ENCODE data around the gene PRKAG1. TPM values are rescaled to one million over a fixed set of nuclear protein-coding genes. Genes with fewer than 3 reads are reported as not detected.
A peak's percentile ranks its signal among the peaks of the same experiment; 100 is the strongest.

PRKAG1 gene
- total and polyA plus RNA-seq, 8 donors: 48.4 to 81.8 (median 78.3) TPM

DNA sequence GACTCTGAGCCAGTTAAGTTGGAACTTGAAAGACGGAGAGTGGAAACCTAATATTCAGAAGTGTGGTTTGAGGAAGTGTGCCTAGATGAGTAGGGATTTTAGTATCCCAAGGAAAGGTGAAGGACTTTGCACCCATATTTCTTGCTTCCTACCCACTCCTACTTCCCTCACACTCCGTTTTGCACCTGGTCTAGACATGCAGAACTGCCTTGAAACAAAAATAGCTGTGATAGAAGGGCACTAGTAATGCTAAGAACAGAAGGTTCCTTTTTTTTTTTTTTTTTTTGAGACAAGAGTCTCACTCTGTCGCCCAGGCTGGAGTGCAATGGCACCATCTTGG, 60.6 kb downstream of the PRKAG1 start:
- H3K27ac ChIP-seq: peak overlapping the region in 1 of 2 donors; percentile 89

DNA sequence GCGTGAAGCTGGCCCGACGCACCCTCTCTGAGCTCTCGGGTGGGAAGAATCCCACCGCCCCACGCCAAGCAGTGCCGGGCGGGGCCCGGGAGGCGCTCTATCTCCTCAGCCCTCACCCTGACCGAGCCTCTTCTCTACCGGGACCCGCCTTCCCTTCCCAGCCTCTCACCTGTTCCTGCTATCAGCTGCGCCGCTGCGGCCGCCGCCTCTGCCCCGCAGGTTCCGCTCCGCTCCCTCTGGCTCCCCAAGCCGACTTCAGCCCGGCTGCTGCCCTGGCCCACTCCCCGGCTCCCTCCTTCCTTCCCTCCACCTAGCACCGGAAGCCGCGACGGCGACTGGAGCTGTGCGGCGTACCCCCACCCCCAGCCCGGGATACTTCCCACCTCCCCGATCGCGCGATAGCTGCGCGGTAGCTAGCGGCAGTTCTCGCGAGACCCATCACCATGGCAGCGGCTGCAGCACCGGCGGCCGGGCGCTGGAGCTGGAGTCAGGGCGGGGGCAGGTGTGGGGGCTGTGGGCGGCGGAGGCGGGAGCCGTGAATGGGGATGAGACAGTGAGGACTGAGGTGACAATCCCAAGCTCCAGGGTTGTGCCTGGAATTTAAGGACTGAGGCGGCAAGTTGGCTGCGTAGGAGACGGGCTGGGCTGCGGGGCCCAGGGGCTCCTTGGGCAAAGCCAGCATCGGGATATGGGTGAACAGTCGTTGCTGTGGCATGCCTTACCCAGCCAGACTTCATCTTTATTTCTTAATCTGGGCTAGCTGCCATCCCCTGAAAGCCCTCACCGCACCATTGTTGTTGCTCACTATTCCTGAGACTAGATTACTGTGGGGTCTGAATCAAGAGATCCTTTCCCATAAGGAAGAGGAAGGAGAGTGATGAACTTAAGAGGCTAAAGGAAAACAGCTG, 61.2 kb downstream of the PRKAG1 start, which contains the start of gene ARF3:
Gene ARF3, minus strand, starts transcription at position 347 of the 908 bp plus-strand sequence. CDS start 16,392 bp downstream, outside the sequence.
- TF ChIP-seq, protein P1, sequence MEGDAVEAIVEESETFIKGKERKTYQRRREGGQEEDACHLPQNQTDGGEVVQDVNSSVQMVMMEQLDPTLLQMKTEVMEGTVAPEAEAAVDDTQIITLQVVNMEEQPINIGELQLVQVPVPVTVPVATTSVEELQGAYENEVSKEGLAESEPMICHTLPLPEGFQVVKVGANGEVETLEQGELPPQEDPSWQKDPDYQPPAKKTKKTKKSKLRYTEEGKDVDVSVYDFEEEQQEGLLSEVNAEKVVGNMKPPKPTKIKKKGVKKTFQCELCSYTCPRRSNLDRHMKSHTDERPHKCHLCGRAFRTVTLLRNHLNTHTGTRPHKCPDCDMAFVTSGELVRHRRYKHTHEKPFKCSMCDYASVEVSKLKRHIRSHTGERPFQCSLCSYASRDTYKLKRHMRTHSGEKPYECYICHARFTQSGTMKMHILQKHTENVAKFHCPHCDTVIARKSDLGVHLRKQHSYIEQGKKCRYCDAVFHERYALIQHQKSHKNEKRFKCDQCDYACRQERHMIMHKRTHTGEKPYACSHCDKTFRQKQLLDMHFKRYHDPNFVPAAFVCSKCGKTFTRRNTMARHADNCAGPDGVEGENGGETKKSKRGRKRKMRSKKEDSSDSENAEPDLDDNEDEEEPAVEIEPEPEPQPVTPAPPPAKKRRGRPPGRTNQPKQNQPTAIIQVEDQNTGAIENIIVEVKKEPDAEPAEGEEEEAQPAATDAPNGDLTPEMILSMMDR (IDR thresholded peaks at IDR 0.05): peak in 1 of 2 donors; percentile 5
- peaks cover 3 to 10% of the 10 kb centered on the region in 2 donors for H3K36me3 ChIP-seq
- DNase-seq: peak; percentile 89 to 99 (median 96)
- peaks cover 0 to 7% of the 10 kb centered on the region in 2 donors for H3K27me3 ChIP-seq
- intact Hi-C loops (cut with DNase I): no loop called here
- peaks cover 12 to 38% of the 10 kb centered on the region in 2 donors for H3K4me1 ChIP-seq
- ATAC-seq: peak; percentile 93
- peak within 1 kb of the TSS; percentile 97 to 100 for H3K4me3 ChIP-seq
- no peaks in the 10 kb centered on the region for H3K9me3 ChIP-seq
- H3K27ac ChIP-seq: peak within 1 kb of the TSS; percentile 82 to 89

More for the DNA sequence above, 60.6 kb downstream of the PRKAG1 start:
- Histone ChIP-seq H3K27me3 (peaks cover 0 to 7% of the 10 kb centered on the region in 2 donors), H3K9me3 (no peaks in the 10 kb centered on the region), H3K36me3 (peaks cover under 1 to 4% of the 10 kb centered on the region in 2 donors), H3K4me1 (peaks cover 12 to 38% of the 10 kb centered on the region in 2 donors), H3K4me3 (peak overlapping the region; percentile 97 to 100)
- TF ChIP-seq, protein P1 (IDR thresholded peaks at IDR 0.05): no peak
- intact Hi-C loops (cut with DNase I): no loop called here
- DNase-seq: no peak
- no peak for ATAC-seq

DNA sequence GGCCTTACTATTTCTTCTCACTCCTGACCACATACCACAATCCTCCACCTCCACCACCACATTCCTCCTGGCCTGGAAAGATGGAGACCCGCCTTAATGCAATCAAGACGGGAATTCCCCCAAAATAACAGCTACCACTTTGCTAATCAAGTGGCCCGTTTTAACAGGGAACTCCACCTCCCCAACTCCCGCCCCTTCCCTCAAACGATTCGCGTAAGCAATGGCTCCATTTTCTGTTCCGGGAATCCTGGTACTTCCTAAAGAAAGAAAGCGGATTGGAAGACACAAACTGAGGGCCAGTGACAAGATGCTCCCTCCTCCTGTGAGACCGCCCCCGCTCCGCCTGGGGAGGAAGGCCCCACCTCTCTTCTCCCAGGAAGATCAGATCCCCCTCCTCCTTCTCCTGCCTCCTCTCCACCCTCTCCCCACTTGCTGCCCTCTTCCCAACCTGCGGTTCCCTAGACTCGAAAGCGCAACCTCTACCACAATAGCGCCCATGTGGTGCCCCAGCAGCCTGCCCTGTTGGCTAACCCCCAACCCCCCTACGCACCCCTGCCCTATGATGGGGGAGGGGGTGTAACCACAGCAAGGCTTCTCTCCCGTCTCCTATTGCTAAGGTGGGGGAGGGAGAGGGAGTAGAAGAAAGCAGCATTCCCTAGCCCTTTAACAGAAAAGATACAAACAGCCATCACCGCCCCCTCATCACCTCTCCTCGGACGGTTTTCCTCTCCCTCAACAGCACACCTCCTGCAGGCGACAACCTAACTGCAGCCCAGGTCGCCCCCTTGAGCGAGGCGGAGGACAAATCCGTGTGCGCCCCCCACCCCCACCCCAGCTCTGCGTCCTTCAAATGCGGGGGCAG, 62.1 kb downstream of the PRKAG1 start:
- H3K9me3 ChIP-seq: no peaks in the 10 kb centered on the region
- TF ChIP-seq, protein P1 (IDR thresholded peaks at IDR 0.05): no peak
- H3K27ac ChIP-seq: peak overlapping the region; percentile 82 to 89
- DNase-seq (peak; percentile 80 to 92 (median 90)), ATAC-seq (peak; percentile 91)
- H3K27me3 ChIP-seq: peaks cover 0 to 6% of the 10 kb centered on the region in 2 donors
- H3K4me3 ChIP-seq: peak overlapping the region; percentile 97 to 100
- H3K36me3 ChIP-seq: peaks cover 3 to 19% of the 10 kb centered on the region in 2 donors
- intact Hi-C loops (cut with DNase I): no loop called here
- peaks cover 12 to 38% of the 10 kb centered on the region in 2 donors for H3K4me1 ChIP-seq

DNA sequence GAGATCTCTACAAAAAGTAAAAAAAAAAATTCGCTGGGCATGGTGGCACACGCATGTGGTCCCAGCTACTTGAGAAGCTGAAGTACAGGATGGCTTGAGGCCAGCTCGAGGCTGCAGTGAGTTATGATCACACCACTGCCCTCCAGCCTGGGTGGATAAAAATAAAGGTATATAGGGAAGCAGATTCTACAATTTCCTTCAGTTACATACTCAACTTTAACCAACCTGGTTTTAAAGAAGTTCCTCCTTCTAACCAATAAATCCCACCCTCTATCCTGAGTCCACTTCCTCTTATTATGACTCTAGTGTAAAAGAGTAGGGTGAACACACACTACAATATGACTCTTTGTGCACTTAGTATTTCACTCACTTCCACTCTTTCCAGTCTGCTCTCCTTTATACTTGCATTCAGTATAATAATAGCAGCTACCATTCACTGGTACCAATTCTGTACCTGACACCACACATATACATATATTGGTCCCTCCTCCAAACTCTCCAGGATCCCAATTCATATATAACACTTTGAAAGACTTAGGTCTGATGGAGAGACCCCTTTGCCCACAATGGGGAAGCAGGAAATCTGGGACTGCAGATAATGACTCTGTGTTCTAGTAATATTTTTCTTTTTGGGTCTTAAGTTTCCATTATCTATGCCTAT, 63.6 kb downstream of the PRKAG1 start:
- no peak for ATAC-seq

More for the DNA sequence above, 63.6 kb downstream of the PRKAG1 start:
- TF ChIP-seq, protein P1 (IDR thresholded peaks at IDR 0.05): no peak
- no peak for DNase-seq
- no peaks in the 10 kb centered on the region for H3K27me3 ChIP-seq
- peaks cover 3 to 30% of the 10 kb centered on the region in 2 donors for H3K36me3 ChIP-seq
- intact Hi-C loops (cut with DNase I): no loop called here
- H3K4me3 ChIP-seq: no peak overlapping the region
- H3K9me3 ChIP-seq: no peaks in the 10 kb centered on the region
- H3K4me1 ChIP-seq: peaks cover 12 to 38% of the 10 kb centered on the region in 2 donors
- H3K27ac ChIP-seq: peak overlapping the region; percentile 29 to 48

Data from left lung (tissue), 10 donors.